A549 (cell line): ENCODE results near the gene PKP4. TPM values are rescaled to one million over a fixed set of nuclear protein-coding genes. Genes with fewer than 3 reads are reported as not detected.

ENCODE experiments used
- ATAC-seq, 2 experiments: fragments of 200-7000 bp in 1 of 2; fragments of >200 bp in 1 of 2; cut with Nextera tagmentation in 1 of 2; cut with Tn5 transposase in 1 of 2; 3 replicates each; pipeline versions ENCODE4 v1.8.0 to v1.9.1; 2018 to 2020; ENCODE audit warnings: mild to moderate bottlenecking in 1 of 2, moderate library complexity in 1 of 2
- CTCF ChIA-PET: fragments of 300-600 bp; sonication (Branson Sonifier 250); formaldehyde crosslinking; extraction: SDS; loops from one replicate; lab custom pipeline; 2021; ENCODE audit warnings: antibody characterized with exemption, inconsistent platforms; lab: Yijun Ruan, JAX
- POLR2A ChIA-PET: fragments of 350-600 bp; formaldehyde crosslinking; extraction: SDS; loops from one replicate; lab custom pipeline; 2021; ENCODE audit warnings: antibody characterized with exemption, inconsistent platforms; lab: Yijun Ruan, JAX
- DNase-seq, 2 experiments: peaks; one replicate each; pipeline versions ENCODE4 v3.0.0 to v3.0.0-alpha.2; 2011 to 2016; ENCODE audit warnings: low read depth in 1 of 2, low spot score in 1 of 2
- FAIRE-seq: peaks from 2 replicates; lab custom pipeline; 2011; peaks lifted over from hg19 to GRCh38; lab: Jason Lieb, UNC
- H3K27ac ChIP-seq, 2 experiments: fragments of >200 bp; sonication (Bioruptor Twin); formaldehyde crosslinking; 3 replicates each; pipeline ENCODE4 v1.5.1; 2016 to 2017
- H3K4me1 ChIP-seq: fragments of >200 bp; sonication (Bioruptor Twin); formaldehyde crosslinking; 3 replicates; pipeline ENCODE4 v1.6.1; 2016
- H3K4me2 ChIP-seq: fragments of >200 bp; sonication (Bioruptor Twin); formaldehyde crosslinking; 3 replicates; pipeline ENCODE4 v1.6.1; 2016
- H3K4me3 ChIP-seq: fragments of >200 bp; sonication (Bioruptor Twin); formaldehyde crosslinking; 3 replicates; pipeline ENCODE4 v1.5.1; 2016
- H3K9me3 ChIP-seq: fragments of >200 bp; sonication (Bioruptor Twin); formaldehyde crosslinking; 3 replicates; pipeline ENCODE4 v1.6.1; 2016
- ATOH8 ChIP-seq: fragments of 250-450 bp; sonication (Bioruptor Pico); IDR thresholded peaks from 2 replicates; pipeline ENCODE4 v1.5.0; 2020; ENCODE audit warnings: low read depth, mild to moderate bottlenecking, moderate library complexity
- CBX2 ChIP-seq: fragments of 200-600 bp; sonication (generic); IDR thresholded peaks from 2 replicates; pipeline ENCODE4 v1.6.1; 2016; ENCODE audit warnings: low read depth, mild to moderate bottlenecking, borderline replicate concordance
- CBX8 ChIP-seq: fragments of 200-600 bp; sonication (generic); IDR thresholded peaks from 2 replicates; pipeline ENCODE4 v1.6.1; 2016
- CTCF ChIP-seq: fragments of >200 bp; sonication (Bioruptor Twin); formaldehyde crosslinking; IDR thresholded peaks from 3 replicates; pipeline ENCODE4 v1.5.1; 2016
- EHF ChIP-seq: fragments of 250-450 bp; sonication (Bioruptor Pico); IDR thresholded peaks from 2 replicates; pipeline ENCODE4 v1.5.0; 2020; ENCODE audit warnings: mild to moderate bottlenecking
- FOSB ChIP-seq: fragments of 250-450 bp; sonication (Bioruptor Pico); IDR thresholded peaks from 2 replicates; pipeline ENCODE4 v1.5.0; 2020; ENCODE audit warnings: mild to moderate bottlenecking, moderate library complexity
- FOSL2 ChIP-seq, 2 experiments: fragments of 450-650 bp in 1 of 2; fragments of >200 bp in 1 of 2; sonication (Bioruptor Twin) in 1 of 2; formaldehyde crosslinking; IDR thresholded peaks; 2 replicates each; pipeline versions ENCODE4 v1.5.0 to v1.6.1; 2016 to 2020; ENCODE audit warnings: mild to moderate bottlenecking in 1 of 2, moderate library complexity in 1 of 2
- GATA3 ChIP-seq: IDR thresholded peaks from 2 replicates; pipeline ENCODE4 v1.6.1; 2012; ENCODE audit warnings: borderline replicate concordance
- HOXA7 ChIP-seq: fragments of 250-450 bp; sonication (Bioruptor Pico); IDR thresholded peaks from 2 replicates; pipeline ENCODE4 v1.5.0; 2020; ENCODE audit warnings: mild to moderate bottlenecking, moderate library complexity
- HOXB13 ChIP-seq: fragments of 250-450 bp; sonication (Bioruptor Pico); IDR thresholded peaks from 2 replicates; pipeline ENCODE4 v1.5.0; 2020; ENCODE audit warnings: low read depth, mild to moderate bottlenecking, moderate library complexity
- KDM1A ChIP-seq: fragments of 200-600 bp; sonication (generic); IDR thresholded peaks from 2 replicates; pipeline ENCODE4 v1.6.1; 2016; ENCODE audit warnings: low read depth, mild to moderate bottlenecking
- KDM5A ChIP-seq: fragments of 200-600 bp; sonication (generic); IDR thresholded peaks from 2 replicates; pipeline ENCODE4 v1.6.1; 2016; ENCODE audit warnings: antibody characterized with exemption, mild to moderate bottlenecking
- NFE2L2 ChIP-seq: fragments of 150-350 bp; conservative IDR thresholded peaks from 2 replicates; pipeline ENCODE4 v1.6.1; 2014; ENCODE audit warnings: low read length
- NPAS2 ChIP-seq: fragments of 250-450 bp; sonication (Bioruptor Pico); IDR thresholded peaks from 2 replicates; pipeline ENCODE4 v1.8.0; 2022; ENCODE audit warnings: mild to moderate bottlenecking, moderate library complexity, borderline replicate concordance
- NR3C1 ChIP-seq: fragments of >200 bp; sonication (Bioruptor Twin); formaldehyde crosslinking; IDR thresholded peaks from 3 replicates; pipeline ENCODE4 v1.6.1; 2017
- PHF8 ChIP-seq: fragments of 200-600 bp; sonication (generic); IDR thresholded peaks from 2 replicates; pipeline ENCODE4 v1.6.1; 2016; ENCODE audit warnings: low read depth, mild to moderate bottlenecking, antibody characterized with exemption, moderate library complexity, borderline replicate concordance
- POLR2A ChIP-seq: IDR thresholded peaks from 2 replicates; pipeline ENCODE4 v1.6.1; 2012; ENCODE audit warnings: mild to moderate bottlenecking, low read length
- RCOR1 ChIP-seq: fragments of 150-350 bp; IDR thresholded peaks from 2 replicates; pipeline ENCODE4 v1.6.1; 2014; ENCODE audit warnings: antibody characterized with exemption, low read length, low read depth
- REST ChIP-seq: fragments of 200-600 bp; sonication (generic); IDR thresholded peaks from 2 replicates; pipeline ENCODE4 v1.6.1; 2016; ENCODE audit warnings: antibody characterized with exemption, mild to moderate bottlenecking, moderate library complexity
- RNF2 ChIP-seq: fragments of 200-600 bp; sonication (generic); IDR thresholded peaks from 2 replicates; pipeline ENCODE4 v1.6.1; 2016; ENCODE audit warnings: low read depth, mild to moderate bottlenecking, antibody characterized with exemption, moderate library complexity, borderline replicate concordance
- TFCP2L1 ChIP-seq: fragments of 250-450 bp; sonication (Bioruptor Pico); IDR thresholded peaks from 2 replicates; pipeline ENCODE4 v1.5.0; 2021; ENCODE audit warnings: mild to moderate bottlenecking
- ZC3H11A ChIP-seq: fragments of 450-650 bp; IDR thresholded peaks from 2 replicates; pipeline ENCODE4 v1.6.1; 2014; ENCODE audit warnings: antibody characterized with exemption, mild to moderate bottlenecking
- WGBS: methylation state at CpG from one replicate; pipeline ENCODE4 v1.1.6; 2017; ENCODE audit errors: missing lambda C conversion rate; 5-methylcytosine and 5-hydroxymethylcytosine counted together
- polyA plus RNA-seq, 4 experiments: library from polyadenylated mRNA; depleted of rRNA in 3 of 4; stranded (reverse); fragments of >200 nt; fragmentation: RNase III in 1 of 4; extraction: RNeasy Plus Mini Kit Qiagen cat#74134 plus additional on column Dnase treatment in 1 of 4; gene quantifications; 2 replicates in 3 of 4; 3 replicates in 1 of 4; pipeline ENCODE4 v1.2.3, GENCODE V29; 2011 to 2017
- TF ChIP-seq, protein P1 (sequence below): fragments of 450-650 bp; IDR thresholded peaks from 2 replicates; pipeline ENCODE4 v1.6.1; 2014; ENCODE audit warnings: antibody characterized with exemption

Gene PKP4
- polyA plus RNA-seq, 2 of the 4 experiments (the other 2 are of a cell fraction) = 27.0 to 56.6 TPM

GRCh38 chr2:158719403-158719802 is 262.7 kb downstream of the PKP4 start:
- POLR2A ChIA-PET = no interaction called here
- Histone ChIP-seq H3K4me3 (no peak overlapping the region), H3K4me1 (peaks cover 17% of the 10 kb centered on the region), H3K4me2 (no peak overlapping the region), H3K27ac (no peak overlapping the region), H3K9me3 (no peaks in the 10 kb centered on the region)
- 80% methylated on average over 5 of the region's 5 CpGs for WGBS
- ATAC-seq (no peak), FAIRE-seq (no peak), DNase-seq (no peak)
- CTCF ChIA-PET = interaction anchor here (7.8 kb wide), 1 partner anchor 35 kb away, joined by 56 read pairs; no protein-coding TSS in a partner anchor
- no peak for TF ChIP-seq KDM5A
- no peak for TF ChIP-seq FOSB (CRISPR knock-in tag)
- TF ChIP-seq NFE2L2 = no peak
- no peak for TF ChIP-seq FOSL2 (IDR thresholded peaks at IDR 0.05)
- no peak for TF ChIP-seq FOSL2 (CRISPR knock-in tag; IDR thresholded peaks at IDR 0.05)
- no peak for TF ChIP-seq CBX8
- TF ChIP-seq HOXA7 = no peak
- no peak for TF ChIP-seq NR3C1
- TF ChIP-seq RNF2 = no peak
- no peak for TF ChIP-seq POLR2A
- TF ChIP-seq CTCF = no peak
- no peak for TF ChIP-seq RCOR1
- TF ChIP-seq, protein P1, sequence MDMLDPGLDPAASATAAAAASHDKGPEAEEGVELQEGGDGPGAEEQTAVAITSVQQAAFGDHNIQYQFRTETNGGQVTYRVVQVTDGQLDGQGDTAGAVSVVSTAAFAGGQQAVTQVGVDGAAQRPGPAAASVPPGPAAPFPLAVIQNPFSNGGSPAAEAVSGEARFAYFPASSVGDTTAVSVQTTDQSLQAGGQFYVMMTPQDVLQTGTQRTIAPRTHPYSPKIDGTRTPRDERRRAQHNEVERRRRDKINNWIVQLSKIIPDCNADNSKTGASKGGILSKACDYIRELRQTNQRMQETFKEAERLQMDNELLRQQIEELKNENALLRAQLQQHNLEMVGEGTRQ = no peak
- no peak for TF ChIP-seq EHF (CRISPR knock-in tag)
- no peak for TF ChIP-seq HOXB13 (CRISPR knock-in tag)
- TF ChIP-seq ATOH8 = no peak

- POLR2A ChIA-PET = no interaction called here
- H3K27ac ChIP-seq = peak overlapping the region; percentile 71 to 85; a peak in 3 of 6 replicates
- H3K4me2 ChIP-seq = no peak overlapping the region; the same call in 2 of the 3 replicates
- ATAC-seq = no peak
- no peaks in the 10 kb centered on the region for H3K9me3 ChIP-seq
- H3K4me1 ChIP-seq = peaks cover 32% of the 10 kb centered on the region
- no peak for FAIRE-seq
- TF ChIP-seq ZC3H11A = no peak
- no peak for TF ChIP-seq KDM1A
- TF ChIP-seq PHF8 = no peak
- no peak for TF ChIP-seq HOXB13 (CRISPR knock-in tag)
- TF ChIP-seq TFCP2L1 (CRISPR knock-in tag) = no peak
- TF ChIP-seq CBX2 = no peak
- no peak for TF ChIP-seq NPAS2 (CRISPR knock-in tag)
- no peak for TF ChIP-seq GATA3
- TF ChIP-seq REST = no peak
- no peak overlapping the region for H3K4me3 ChIP-seq
- no peak for DNase-seq
- WGBS = 93% methylated on average over 9 of the region's 9 CpGs
- CTCF ChIA-PET = interaction anchor here (0.6 to 7.8 kb wide), 5 partner anchors 13 to 543 kb away, joined by 3 to 56 read pairs (median 13); no protein-coding TSS in a partner anchor
Observed at GRCh38 chr2:158722266-158723105, 265.7 kb downstream of the PKP4 start.
